Neural cell (in vitro differentiated cells): ENCODE results near the gene PRAME.

ENCODE experiments used
- CTCF ChIP-seq: fragments of 450-650 bp; IDR thresholded peaks from 2 replicates; pipeline ENCODE4 v1.5.1; 2014; ENCODE audit warnings: antibody characterized with exemption, mild to moderate bottlenecking, moderate library complexity; ENCODE audit not compliant: poor library complexity, severe bottlenecking
- EZH2 ChIP-seq: fragments of 200-600, 300-800 bp; shearing (Covaris generic), sonication (generic); IDR thresholded peaks from 2 replicates; pipeline ENCODE4 v1.6.1; 2014; ENCODE audit warnings: antibody characterized with exemption, low read length, borderline replicate concordance, mild to moderate bottlenecking; ENCODE audit not compliant: insufficient read depth, poor library complexity, severe bottlenecking
- POLR2AphosphoS5 ChIP-seq: IDR thresholded peaks from 2 replicates; pipeline ENCODE4 v1.6.1; 2012
- SMC3 ChIP-seq: fragments of 450-650 bp; conservative IDR thresholded peaks from 2 replicates; pipeline ENCODE4 v1.6.1; 2014; ENCODE audit warnings: antibody characterized with exemption, mild to moderate bottlenecking, moderate library complexity; ENCODE audit not compliant: poor library complexity

- no peak for TF ChIP-seq SMC3
- TF ChIP-seq CTCF = no peak
- TF ChIP-seq EZH2 = no peak
- no peak for TF ChIP-seq POLR2AphosphoS5
These were observed 22.1 kb downstream of the PRAME start for GRCh38 chr22:22536916-22537315.
